ENCODE results near the gene NRCAM.

The NRCAM gene

GRCh38 chr7:108225531-108226181 lies 230.6 kb downstream of the NRCAM start:
- no peak overlapping the region for H3K14ac ChIP-seq (ENCODE audit: low read length in 2 of 2)
- DNase-seq = no peak
- no peak overlapping the region for H2BK5ac ChIP-seq (ENCODE audit: low read depth, low read length, poor library complexity, severe bottlenecking)
- no peak overlapping the region for H2BK12ac ChIP-seq (ENCODE audit: low read length in 2 of 2)
- peaks cover 2% of the 10 kb centered on the region for H3K4me1 ChIP-seq (ENCODE audit: control insufficient read depth, insufficient read depth, low read depth, low read length)
- H4K91ac ChIP-seq (ENCODE audit: low read length) = no peak overlapping the region
- no peaks in the 10 kb centered on the region for H3K9me3 ChIP-seq (ENCODE audit: control insufficient read depth, low read length)
- no peak overlapping the region for H2BK120ac ChIP-seq (ENCODE audit: low read depth, low read length)
- no peaks in the 10 kb centered on the region for H3K27me3 ChIP-seq (ENCODE audit: control insufficient read depth in 1 of 2, insufficient read depth in 1 of 2, low read length in 2 of 2)
- no peak overlapping the region for H2AFZ ChIP-seq (ENCODE audit: low read depth, low read length)
- no peak overlapping the region for H3K27ac ChIP-seq (ENCODE audit: low read length, poor library complexity, severe bottlenecking)
- no peak overlapping the region for H3K9ac ChIP-seq (ENCODE audit: low read length)
- no peak overlapping the region for H3K18ac ChIP-seq (ENCODE audit: low read depth in 1 of 2, low read length in 2 of 2)
- no peak overlapping the region for H4K8ac ChIP-seq (ENCODE audit: low read length)
- H3K79me1 ChIP-seq (replicated peaks; ENCODE audit: low read length, poor library complexity, severe bottlenecking) = no peaks in the 10 kb centered on the region
- H3K36me3 ChIP-seq (ENCODE audit: control insufficient read depth in 1 of 2, insufficient read depth in 2 of 2, low read depth in 1 of 2, low read length in 2 of 2) = no peaks in the 10 kb centered on the region
- H2AK5ac ChIP-seq (ENCODE audit: low read length, severe bottlenecking) = no peak overlapping the region
- no peak overlapping the region for H3K23ac ChIP-seq (ENCODE audit: low read length in 2 of 2)
- no peak overlapping the region for H3K4me3 ChIP-seq (ENCODE audit: insufficient read depth in 1 of 2, low read depth in 1 of 2, low read length in 2 of 2)
- no peak overlapping the region for H2BK15ac ChIP-seq (ENCODE audit: low read depth, poor library complexity, severe bottlenecking)
- WGBS = 85% methylated on average over 2 of the region's 2 CpGs
- H3K4ac ChIP-seq (ENCODE audit: low read depth in 1 of 2, low read length in 2 of 2) = no peak overlapping the region
- no peak overlapping the region for H3K4me2 ChIP-seq (ENCODE audit: low read length, poor library complexity, severe bottlenecking)

- Histone ChIP-seq H2BK5ac (ENCODE audit: low read depth, low read length, poor library complexity, severe bottlenecking) (no peak overlapping the region), H3K79me1 (replicated peaks; ENCODE audit: low read length, poor library complexity, severe bottlenecking) (no peaks in the 10 kb centered on the region), H4K91ac (ENCODE audit: low read length) (no peak overlapping the region), H3K9me3 (ENCODE audit: control insufficient read depth, low read length) (no peaks in the 10 kb centered on the region), H3K18ac (ENCODE audit: low read depth in 1 of 2, low read length in 2 of 2) (no peak overlapping the region), H3K4ac (ENCODE audit: low read depth in 1 of 2, low read length in 2 of 2) (no peak overlapping the region), H3K9ac (ENCODE audit: low read length) (no peak overlapping the region), H2BK12ac (ENCODE audit: low read length in 2 of 2) (no peak overlapping the region), H3K4me2 (ENCODE audit: low read length, poor library complexity, severe bottlenecking) (no peak overlapping the region), H4K8ac (ENCODE audit: low read length) (no peak overlapping the region), H3K27ac (ENCODE audit: low read length, poor library complexity, severe bottlenecking) (no peak overlapping the region), H2BK15ac (ENCODE audit: low read depth, poor library complexity, severe bottlenecking) (no peak overlapping the region), H3K4me3 (ENCODE audit: insufficient read depth in 1 of 2, low read depth in 1 of 2, low read length in 2 of 2) (no peak overlapping the region), H3K36me3 (ENCODE audit: control insufficient read depth in 1 of 2, insufficient read depth in 2 of 2, low read depth in 1 of 2, low read length in 2 of 2) (no peaks in the 10 kb centered on the region), H3K23ac (ENCODE audit: low read length in 2 of 2) (no peak overlapping the region), H2AFZ (ENCODE audit: low read depth, low read length) (no peak overlapping the region), H3K27me3 (ENCODE audit: control insufficient read depth in 1 of 2, insufficient read depth in 1 of 2, low read length in 2 of 2) (no peaks in the 10 kb centered on the region), H3K14ac (ENCODE audit: low read length in 2 of 2) (no peak overlapping the region), H3K4me1 (ENCODE audit: control insufficient read depth, insufficient read depth, low read depth, low read length) (peaks cover 2% of the 10 kb centered on the region), H2BK120ac (ENCODE audit: low read depth, low read length) (no peak overlapping the region), H2AK5ac (ENCODE audit: low read length, severe bottlenecking) (no peak overlapping the region)
- no CpG with 5 or more reads among the region's 1 CpG for WGBS
- no peak for DNase-seq
These were observed 231.8 kb downstream of the NRCAM start for GRCh38 chr7:108224387-108224786.

- 42% methylated on average over 7 of the region's 7 CpGs for WGBS
- peak; percentile 40 for DNase-seq
- H3K23ac ChIP-seq (ENCODE audit: low read length in 2 of 2) = no peak overlapping the region
- no peak overlapping the region for H3K18ac ChIP-seq (ENCODE audit: low read depth in 1 of 2, low read length in 2 of 2)
- H2AFZ ChIP-seq (ENCODE audit: low read depth, low read length) = no peak overlapping the region
- H2BK12ac ChIP-seq (ENCODE audit: low read length in 2 of 2) = no peak overlapping the region
- no peak overlapping the region for H2BK120ac ChIP-seq (ENCODE audit: low read depth, low read length)
- no peak overlapping the region for H3K4me2 ChIP-seq (ENCODE audit: low read length, poor library complexity, severe bottlenecking)
- no peak overlapping the region for H2AK5ac ChIP-seq (ENCODE audit: low read length, severe bottlenecking)
- no peak overlapping the region for H3K14ac ChIP-seq (ENCODE audit: low read length in 2 of 2)
- H3K4ac ChIP-seq (ENCODE audit: low read depth in 1 of 2, low read length in 2 of 2) = no peak overlapping the region
- H3K4me3 ChIP-seq (ENCODE audit: insufficient read depth in 1 of 2, low read depth in 1 of 2, low read length in 2 of 2) = no peak overlapping the region
- H3K79me1 ChIP-seq (replicated peaks; ENCODE audit: low read length, poor library complexity, severe bottlenecking) = no peaks in the 10 kb centered on the region
- no peak overlapping the region for H2BK15ac ChIP-seq (ENCODE audit: low read depth, poor library complexity, severe bottlenecking)
- no peaks in the 10 kb centered on the region for H3K27me3 ChIP-seq (ENCODE audit: control insufficient read depth in 1 of 2, insufficient read depth in 1 of 2, low read length in 2 of 2)
- H4K91ac ChIP-seq (ENCODE audit: low read length) = no peak overlapping the region
- no peaks in the 10 kb centered on the region for H3K36me3 ChIP-seq (ENCODE audit: control insufficient read depth in 1 of 2, insufficient read depth in 2 of 2, low read depth in 1 of 2, low read length in 2 of 2)
- no peak overlapping the region for H3K27ac ChIP-seq (ENCODE audit: low read length, poor library complexity, severe bottlenecking)
- H3K4me1 ChIP-seq (ENCODE audit: control insufficient read depth, insufficient read depth, low read depth, low read length) = peaks cover 2% of the 10 kb centered on the region
- H3K9ac ChIP-seq (ENCODE audit: low read length) = no peak overlapping the region
- H3K9me3 ChIP-seq (ENCODE audit: control insufficient read depth, low read length) = no peaks in the 10 kb centered on the region
- no peak overlapping the region for H4K8ac ChIP-seq (ENCODE audit: low read length)
- H2BK5ac ChIP-seq (ENCODE audit: low read depth, low read length, poor library complexity, severe bottlenecking) = no peak overlapping the region
These were observed 233.9 kb downstream of the NRCAM start for GRCh38 chr7:108222236-108222892.

- H3K79me1 ChIP-seq (replicated peaks; ENCODE audit: low read length, poor library complexity, severe bottlenecking) = no peaks in the 10 kb centered on the region
- DNase-seq = peak; percentile 42
These were observed 244.6 kb downstream of the NRCAM start for GRCh38 chr7:108211382-108212201.

More at GRCh38 chr7:108211382-108212201, 244.6 kb downstream of the NRCAM start:
- Histone ChIP-seq H4K8ac (ENCODE audit: low read length) (no peak overlapping the region), H3K4me1 (ENCODE audit: control insufficient read depth, insufficient read depth, low read depth, low read length) (peaks cover 2% of the 10 kb centered on the region), H3K23ac (ENCODE audit: low read length in 2 of 2) (no peak overlapping the region), H2BK15ac (ENCODE audit: low read depth, poor library complexity, severe bottlenecking) (no peak overlapping the region), H2BK120ac (ENCODE audit: low read depth, low read length) (no peak overlapping the region), H3K4me3 (ENCODE audit: insufficient read depth in 1 of 2, low read depth in 1 of 2, low read length in 2 of 2) (no peak overlapping the region), H3K27me3 (ENCODE audit: control insufficient read depth in 1 of 2, insufficient read depth in 1 of 2, low read length in 2 of 2) (no peaks in the 10 kb centered on the region), H3K14ac (ENCODE audit: low read length in 2 of 2) (peak overlapping the region in 1 of 2 experiments; percentile 15), H2BK5ac (ENCODE audit: low read depth, low read length, poor library complexity, severe bottlenecking) (no peak overlapping the region), H3K27ac (ENCODE audit: low read length, poor library complexity, severe bottlenecking) (no peak overlapping the region), H3K9me3 (ENCODE audit: control insufficient read depth, low read length) (no peaks in the 10 kb centered on the region), H3K36me3 (ENCODE audit: control insufficient read depth in 1 of 2, insufficient read depth in 2 of 2, low read depth in 1 of 2, low read length in 2 of 2) (no peaks in the 10 kb centered on the region), H3K4ac (ENCODE audit: low read depth in 1 of 2, low read length in 2 of 2) (no peak overlapping the region), H3K9ac (ENCODE audit: low read length) (no peak overlapping the region), H2AK5ac (ENCODE audit: low read length, severe bottlenecking) (no peak overlapping the region), H3K18ac (ENCODE audit: low read depth in 1 of 2, low read length in 2 of 2) (no peak overlapping the region), H2AFZ (ENCODE audit: low read depth, low read length) (no peak overlapping the region), H3K4me2 (ENCODE audit: low read length, poor library complexity, severe bottlenecking) (no peak overlapping the region), H4K91ac (ENCODE audit: low read length) (no peak overlapping the region), H2BK12ac (ENCODE audit: low read length in 2 of 2) (no peak overlapping the region)
- 86% methylated on average over 7 of the region's 7 CpGs for WGBS
